Muscle layer of duodenum (tissue), 2 donors: ENCODE data around the gene GASK1A.
"Not testable (repeated sequence)": the region's sequence is repeated elsewhere in the genome, so short reads cannot be mapped to it uniquely, and the experiment has no call there.

Experiments used
- H3K27ac ChIP-seq: one replicate; pipeline ENCODE4 v1.7.0; 2013; ENCODE audit warnings: mild to moderate bottlenecking, low read length
- H3K27me3 ChIP-seq: one replicate; pipeline ENCODE4 v1.7.0; 2013; ENCODE audit warnings: low read depth, mild to moderate bottlenecking, control low read depth, low read length
- H3K36me3 ChIP-seq, 2 donors: one replicate each; pipeline ENCODE4 v1.7.0; 2013; ENCODE audit warnings: low read length in 2 of 2, control low read depth in 1 of 2, mild to moderate bottlenecking in 1 of 2; ENCODE audit not compliant: insufficient read depth in 2 of 2, control insufficient read depth in 1 of 2
- H3K4me1 ChIP-seq, 2 donors: one replicate each; pipeline ENCODE4 v1.7.0; 2013; ENCODE audit warnings: low read length in 2 of 2, mild to moderate bottlenecking in 2 of 2, control low read depth in 1 of 2, moderate library complexity in 1 of 2; ENCODE audit not compliant: insufficient read depth in 2 of 2, control insufficient read depth in 1 of 2
- H3K4me3 ChIP-seq, 2 donors: one replicate each; pipeline ENCODE4 v1.7.0; 2013; ENCODE audit warnings: low read length in 2 of 2, low read depth in 1 of 2, mild to moderate bottlenecking in 1 of 2
- H3K9me3 ChIP-seq, 2 donors: one replicate each; pipeline ENCODE4 v1.7.0; 2013; ENCODE audit warnings: low read length in 2 of 2, control low read depth in 1 of 2, mild to moderate bottlenecking in 1 of 2; ENCODE audit not compliant: control insufficient read depth in 1 of 2
- donor health status: healthy.

GASK1A gene

DNA sequence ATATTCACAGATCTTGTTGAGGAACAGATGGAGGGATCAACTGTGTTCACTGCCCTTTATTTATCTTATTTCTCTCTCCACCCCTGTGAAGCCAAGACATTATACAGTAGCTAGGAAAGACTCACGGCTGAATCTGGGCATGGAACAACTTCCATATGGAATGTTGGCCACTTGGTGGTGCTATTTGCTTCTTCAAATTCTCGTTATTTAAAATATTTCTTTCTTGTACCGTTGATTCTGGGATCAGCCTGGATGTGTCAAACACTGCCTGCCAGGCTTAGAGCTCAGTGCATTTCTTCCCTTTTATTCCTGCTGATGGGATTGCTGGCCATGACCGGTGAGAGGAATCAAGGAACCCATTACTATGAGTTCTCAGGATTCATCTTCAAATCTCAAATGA lies 17.5 kb upstream of the GASK1A start:
- Histone ChIP-seq H3K4me3 (no peak overlapping the region), H3K4me1 (peaks cover 0 to 7% of the 10 kb centered on the region in 2 donors), H3K27ac (no peak overlapping the region), H3K27me3 (no peaks in the 10 kb centered on the region), H3K36me3 (no peaks in the 10 kb centered on the region), H3K9me3 (no peaks in the 10 kb centered on the region)

DNA sequence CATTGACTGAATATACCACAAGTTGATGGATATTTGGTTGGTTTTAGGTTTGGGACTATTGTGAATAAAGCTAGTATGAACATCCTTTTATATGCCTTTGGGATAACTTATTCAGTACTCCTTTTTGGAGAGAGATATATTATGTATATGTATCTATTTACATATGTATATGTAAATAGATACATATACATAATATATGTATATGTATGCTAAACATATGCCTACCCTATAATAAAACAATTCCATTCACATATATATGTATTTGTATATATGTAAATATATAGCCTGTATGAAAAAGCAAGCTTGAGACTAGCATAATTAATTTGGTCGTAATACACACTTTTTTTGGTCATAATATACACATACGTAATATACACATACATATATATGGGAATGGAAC lies 15.8 kb upstream of the GASK1A start:
- Histone ChIP-seq H3K4me3 (no peak overlapping the region), H3K9me3 (no peaks in the 10 kb centered on the region), H3K27ac (no peak overlapping the region), H3K36me3 (no peaks in the 10 kb centered on the region), H3K4me1 (peaks cover 0 to 7% of the 10 kb centered on the region in 2 donors), H3K27me3 (no peaks in the 10 kb centered on the region)

DNA sequence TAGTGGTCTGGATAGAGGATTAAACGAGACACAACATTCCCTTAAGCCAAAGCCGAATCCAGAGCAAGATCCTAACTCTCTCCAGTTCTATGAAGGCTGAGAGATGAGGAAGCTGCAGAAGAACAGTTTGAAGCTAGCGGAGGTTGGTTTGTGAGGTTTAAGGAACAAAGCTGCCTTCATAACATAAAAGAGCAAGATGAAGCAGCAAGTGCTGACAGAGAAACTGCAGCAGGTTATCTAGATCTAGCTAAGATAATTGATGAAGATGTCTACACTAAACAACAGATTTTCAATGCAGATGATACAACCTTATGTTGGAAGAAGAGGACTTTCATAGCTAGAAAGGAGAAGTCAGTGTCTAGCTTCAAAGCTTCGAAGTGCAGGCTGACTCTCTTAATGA lies 14.8 kb upstream of the GASK1A start:
- H3K27ac ChIP-seq: no peak overlapping the region

DNA sequence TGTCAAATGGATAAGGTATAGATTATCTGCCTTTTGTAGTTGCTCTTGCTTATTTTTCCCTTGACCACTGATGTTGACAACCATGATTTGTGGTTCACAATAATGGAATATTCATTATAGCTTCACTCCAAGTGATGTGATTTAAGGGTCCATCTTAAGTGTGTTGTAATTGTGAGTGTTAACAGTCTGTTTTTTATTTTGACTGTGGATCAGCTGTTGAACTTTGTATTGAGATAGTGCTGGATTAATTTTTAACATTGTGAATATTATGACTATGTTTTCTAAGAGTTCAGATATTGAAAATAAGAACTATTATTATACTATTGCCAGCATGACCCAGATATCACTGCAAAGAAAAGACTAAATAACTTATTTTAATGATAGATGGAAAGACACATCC lies 8.6 kb upstream of the GASK1A start:
- no peak overlapping the region for H3K27ac ChIP-seq
- H3K36me3 ChIP-seq: no peaks in the 10 kb centered on the region
- H3K9me3 ChIP-seq: peaks cover 0 to 6% of the 10 kb centered on the region in 2 donors
- H3K4me1 ChIP-seq: no peaks in the 10 kb centered on the region
- no peak overlapping the region for H3K4me3 ChIP-seq
- H3K27me3 ChIP-seq: no peaks in the 10 kb centered on the region

More for the DNA sequence above, 14.8 kb upstream of the GASK1A start:
- Histone ChIP-seq H3K9me3 (no peaks in the 10 kb centered on the region), H3K27me3 (no peaks in the 10 kb centered on the region), H3K4me3 (no peak overlapping the region), H3K4me1 (peaks cover 0 to 7% of the 10 kb centered on the region in 2 donors), H3K36me3 (no peaks in the 10 kb centered on the region)

DNA sequence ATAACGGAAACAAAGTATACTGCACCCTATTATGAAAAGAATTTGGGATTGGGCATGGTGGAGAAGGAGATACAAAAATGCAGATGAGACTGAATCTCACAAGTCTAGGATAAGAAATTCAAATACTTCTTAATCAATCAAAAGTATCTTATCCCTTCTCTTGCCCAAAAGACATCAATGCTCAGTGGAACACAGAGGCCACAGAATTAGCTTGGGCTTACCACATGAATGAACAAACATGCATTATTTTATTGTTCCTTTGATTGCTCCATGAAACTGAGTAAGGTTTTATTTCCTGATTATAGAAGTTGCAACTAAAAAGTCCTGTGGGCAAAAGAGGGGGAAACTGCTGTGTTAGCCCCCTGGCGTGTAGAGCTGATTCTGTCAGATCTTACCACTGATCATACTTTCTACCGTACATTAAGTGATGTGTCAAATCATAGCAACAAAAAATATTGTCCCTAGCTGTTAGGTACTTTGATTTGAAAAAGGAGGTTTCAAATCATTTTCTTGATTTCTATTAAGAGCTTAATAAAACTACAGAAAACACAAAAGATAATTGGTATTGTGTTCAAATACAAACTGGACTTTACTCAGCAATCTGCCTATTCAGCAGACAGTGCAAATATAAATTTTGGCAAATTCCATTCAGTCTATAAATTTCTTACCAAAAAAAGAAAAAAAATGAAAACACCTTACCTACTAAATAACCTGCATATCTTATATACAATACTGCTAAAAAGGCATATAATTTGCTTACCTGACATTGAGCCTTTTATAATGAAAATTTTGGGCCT lies 7.9 kb upstream of the GASK1A start:
- H3K36me3 ChIP-seq: no peaks in the 10 kb centered on the region
- H3K4me3 ChIP-seq: no peak overlapping the region
- H3K9me3 ChIP-seq: peaks cover 0 to 6% of the 10 kb centered on the region in 2 donors
- no peaks in the 10 kb centered on the region for H3K27me3 ChIP-seq
- no peak overlapping the region for H3K27ac ChIP-seq
- no peaks in the 10 kb centered on the region for H3K4me1 ChIP-seq

DNA sequence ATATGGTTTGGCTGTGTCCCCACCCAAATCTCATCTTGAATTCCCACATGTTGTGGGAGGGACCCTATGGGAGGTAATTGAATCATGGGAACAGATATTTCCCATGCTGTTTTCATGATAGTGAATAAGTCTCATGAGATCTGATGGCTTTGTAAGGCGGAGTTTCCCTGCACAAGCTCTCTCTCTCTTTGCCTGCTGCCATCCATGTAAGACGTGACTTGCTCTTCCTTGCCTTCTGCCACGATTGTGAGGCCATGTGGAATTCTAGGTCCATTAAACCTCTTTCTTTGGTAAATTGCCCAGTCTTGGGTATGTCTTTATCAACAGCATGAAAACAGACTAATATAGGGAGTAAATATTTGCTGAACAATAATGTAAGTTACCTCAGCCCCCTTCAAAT lies 4.2 kb upstream of the GASK1A start:
- not testable (repeated sequence) for H3K4me1 ChIP-seq, H3K27ac ChIP-seq

DNA sequence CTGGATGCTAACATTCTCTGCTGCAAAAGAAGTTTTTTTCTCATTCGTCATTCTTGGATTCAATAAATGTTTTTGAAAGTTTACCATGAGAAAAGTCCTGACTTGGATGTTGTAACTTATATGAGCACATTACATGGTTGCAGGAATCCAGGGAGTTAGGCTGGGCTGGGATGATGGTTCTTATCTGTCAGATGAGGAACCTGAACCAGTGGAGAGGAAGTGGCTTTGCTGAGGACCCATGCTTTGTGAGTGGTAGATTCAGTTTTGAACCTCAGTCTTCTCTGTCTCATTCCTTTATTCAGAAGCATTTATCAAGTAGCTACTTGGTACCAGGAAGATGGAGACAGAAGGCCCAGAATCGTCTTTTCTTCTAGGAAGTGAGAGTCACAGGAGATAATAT lies 3.7 kb upstream of the GASK1A start:
- H3K4me1 ChIP-seq: no peaks in the 10 kb centered on the region
- peaks cover 0 to 6% of the 10 kb centered on the region in 2 donors for H3K9me3 ChIP-seq
- no peak overlapping the region for H3K27ac ChIP-seq
- no peaks in the 10 kb centered on the region for H3K36me3 ChIP-seq
- H3K27me3 ChIP-seq: no peaks in the 10 kb centered on the region
- no peak overlapping the region for H3K4me3 ChIP-seq

More for the DNA sequence above, 4.2 kb upstream of the GASK1A start:
- H3K36me3 ChIP-seq, H3K27me3 ChIP-seq, H3K9me3 ChIP-seq, H3K4me3 ChIP-seq: not testable (repeated sequence)

DNA sequence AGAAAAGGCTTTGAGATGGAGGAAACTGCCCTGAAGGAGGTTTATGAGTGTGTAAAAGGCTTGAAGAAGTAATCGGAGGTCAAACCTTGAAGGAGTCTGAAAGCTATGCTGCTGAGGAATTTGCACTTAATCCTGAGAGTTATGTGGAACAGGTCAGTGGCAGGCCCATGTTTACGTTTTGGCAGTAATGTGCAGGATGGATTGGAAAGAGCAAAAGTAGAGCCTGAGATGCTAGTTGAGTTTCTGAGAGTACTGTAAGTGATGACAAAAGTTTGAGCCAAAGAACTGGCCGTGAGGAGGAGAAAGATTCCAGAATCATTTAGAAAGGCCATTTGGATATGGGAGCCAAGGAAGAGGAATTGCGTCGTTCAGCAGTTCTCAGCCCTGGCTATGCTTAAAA lies 3.2 kb upstream of the GASK1A start:
- peaks cover 0 to 6% of the 10 kb centered on the region in 2 donors for H3K9me3 ChIP-seq
- H3K27ac ChIP-seq: no peak overlapping the region
- no peaks in the 10 kb centered on the region for H3K27me3 ChIP-seq

DNA sequence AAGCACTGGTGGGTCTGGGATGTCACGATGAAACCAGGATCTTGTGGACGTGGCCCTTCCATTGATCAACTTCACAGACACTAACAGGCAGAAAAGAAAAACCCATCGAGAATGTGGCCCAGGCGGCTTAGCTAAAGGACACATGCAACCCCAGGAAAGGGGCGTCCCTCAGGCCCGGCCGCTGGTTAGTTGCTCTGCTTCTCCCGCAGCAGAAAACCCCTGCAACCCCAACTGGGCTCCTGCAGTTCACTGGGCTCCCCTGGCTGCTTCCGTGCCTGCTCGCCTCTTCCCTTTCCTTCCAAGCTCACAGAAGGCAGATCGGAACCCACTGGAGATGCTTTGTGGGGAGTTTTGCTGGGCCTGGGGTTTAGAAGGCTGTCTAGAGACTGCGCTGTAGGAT lies 1.1 kb downstream of the GASK1A start:
- Histone ChIP-seq H3K27ac (no peak overlapping the region), H3K36me3 (no peaks in the 10 kb centered on the region), H3K27me3 (no peaks in the 10 kb centered on the region), H3K4me3 (peak overlapping the region; percentile 56 to 84), H3K4me1 (no peaks in the 10 kb centered on the region), H3K9me3 (no peaks in the 10 kb centered on the region)

More for the DNA sequence above, 3.2 kb upstream of the GASK1A start:
- no peak overlapping the region for H3K4me3 ChIP-seq
- H3K36me3 ChIP-seq: no peaks in the 10 kb centered on the region
- no peaks in the 10 kb centered on the region for H3K4me1 ChIP-seq

DNA sequence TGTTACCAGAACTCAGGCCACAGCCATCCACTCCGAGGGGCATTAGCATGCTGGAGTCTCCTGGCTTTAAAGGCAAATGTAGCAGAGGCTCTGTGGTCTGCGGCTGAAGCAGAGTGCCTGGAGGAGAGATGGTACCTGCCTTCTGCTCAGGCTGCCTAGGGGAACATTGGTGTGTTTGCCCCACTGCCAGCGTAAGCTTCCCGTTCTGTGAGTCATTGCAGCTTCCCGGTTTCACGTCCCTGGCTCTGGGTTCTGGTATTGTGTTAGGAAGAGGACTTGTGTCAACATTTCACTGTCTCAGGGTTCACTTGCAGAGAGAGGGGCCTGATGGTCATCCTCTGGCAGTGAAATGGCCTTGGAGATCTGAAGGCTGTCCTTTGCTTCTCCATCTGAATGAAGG lies 1.8 kb downstream of the GASK1A start:
- no peaks in the 10 kb centered on the region for H3K9me3 ChIP-seq
- no peak overlapping the region for H3K27ac ChIP-seq
- no peaks in the 10 kb centered on the region for H3K27me3 ChIP-seq
- H3K36me3 ChIP-seq: no peaks in the 10 kb centered on the region
- peak overlapping the region; percentile 56 to 84 for H3K4me3 ChIP-seq
- no peaks in the 10 kb centered on the region for H3K4me1 ChIP-seq

DNA sequence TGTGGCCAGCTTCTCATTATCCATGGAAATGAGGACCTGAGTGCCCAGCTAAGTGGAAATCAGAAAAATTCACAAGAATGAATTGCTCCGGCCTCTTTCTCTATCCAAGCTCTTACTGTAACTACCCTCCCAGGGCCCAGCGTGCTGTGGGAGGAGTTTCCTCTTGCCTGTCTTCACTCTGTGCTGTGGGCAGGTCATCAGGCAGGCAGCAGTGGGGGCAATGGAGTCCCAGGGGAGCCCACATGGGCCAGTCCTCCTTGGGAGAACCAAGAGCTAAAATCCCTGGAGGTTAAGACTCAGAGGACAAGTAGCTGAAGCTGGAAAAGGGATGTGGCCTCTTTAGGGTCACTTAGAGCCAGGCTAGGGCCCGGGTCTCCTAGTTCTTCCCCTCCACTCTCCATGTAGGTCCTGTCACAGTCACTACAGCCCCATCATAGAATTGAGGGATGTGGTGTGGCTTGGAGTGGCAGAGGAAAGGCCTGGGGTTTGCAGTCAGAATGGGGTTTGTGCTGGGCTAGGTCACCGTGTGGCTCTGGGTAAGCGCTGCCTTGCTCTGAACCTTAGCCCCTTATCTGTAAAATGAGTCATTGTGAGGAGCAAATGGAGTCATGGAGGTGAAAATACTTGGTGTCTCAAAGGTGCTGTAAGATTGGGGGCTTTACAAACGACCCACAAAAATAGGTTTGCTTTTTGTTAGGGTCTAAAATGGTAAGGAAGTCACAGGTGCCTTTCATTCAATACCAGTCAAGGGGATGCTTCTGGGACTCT lies 3.7 kb downstream of the GASK1A start:
- Histone ChIP-seq H3K27ac (no peak overlapping the region), H3K9me3 (no peaks in the 10 kb centered on the region), H3K4me3 (no peak overlapping the region), H3K36me3 (no peaks in the 10 kb centered on the region), H3K27me3 (no peaks in the 10 kb centered on the region), H3K4me1 (no peaks in the 10 kb centered on the region)
